ENCODE data around the gene ST6GALNAC6.

DNA sequence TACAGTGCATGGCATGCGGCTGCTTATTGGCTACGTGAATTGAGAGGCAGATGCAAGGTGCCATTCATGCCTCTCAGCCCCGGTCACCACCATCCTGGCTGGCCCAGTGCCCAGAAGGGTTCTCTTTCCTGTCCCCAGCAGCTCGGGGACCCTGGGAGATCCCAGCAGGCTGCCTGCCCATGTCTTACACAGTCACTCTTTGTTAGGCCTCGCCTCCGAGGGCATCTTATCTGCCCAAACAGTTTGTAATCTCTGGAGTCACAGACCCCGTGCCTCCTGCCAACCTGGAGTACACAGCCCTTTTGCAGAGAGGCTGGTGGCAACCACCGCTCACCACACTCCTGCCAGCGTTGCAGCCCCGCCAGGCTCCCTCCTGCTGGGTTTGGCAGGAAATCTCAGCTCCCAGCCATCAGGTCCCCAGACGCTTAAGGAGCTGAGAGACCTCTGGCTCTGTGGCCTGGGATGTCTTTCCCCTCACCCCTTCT is 14.9 kb downstream of the ST6GALNAC6 start:
- TF ChIP-seq, protein P1, sequence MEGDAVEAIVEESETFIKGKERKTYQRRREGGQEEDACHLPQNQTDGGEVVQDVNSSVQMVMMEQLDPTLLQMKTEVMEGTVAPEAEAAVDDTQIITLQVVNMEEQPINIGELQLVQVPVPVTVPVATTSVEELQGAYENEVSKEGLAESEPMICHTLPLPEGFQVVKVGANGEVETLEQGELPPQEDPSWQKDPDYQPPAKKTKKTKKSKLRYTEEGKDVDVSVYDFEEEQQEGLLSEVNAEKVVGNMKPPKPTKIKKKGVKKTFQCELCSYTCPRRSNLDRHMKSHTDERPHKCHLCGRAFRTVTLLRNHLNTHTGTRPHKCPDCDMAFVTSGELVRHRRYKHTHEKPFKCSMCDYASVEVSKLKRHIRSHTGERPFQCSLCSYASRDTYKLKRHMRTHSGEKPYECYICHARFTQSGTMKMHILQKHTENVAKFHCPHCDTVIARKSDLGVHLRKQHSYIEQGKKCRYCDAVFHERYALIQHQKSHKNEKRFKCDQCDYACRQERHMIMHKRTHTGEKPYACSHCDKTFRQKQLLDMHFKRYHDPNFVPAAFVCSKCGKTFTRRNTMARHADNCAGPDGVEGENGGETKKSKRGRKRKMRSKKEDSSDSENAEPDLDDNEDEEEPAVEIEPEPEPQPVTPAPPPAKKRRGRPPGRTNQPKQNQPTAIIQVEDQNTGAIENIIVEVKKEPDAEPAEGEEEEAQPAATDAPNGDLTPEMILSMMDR (IDR thresholded peaks at IDR 0.05; ENCODE audit: poor library complexity, severe bottlenecking): no peak
- TF ChIP-seq RAD21 (conservative IDR thresholded peaks at IDR 0.05): no peak

Data from neural cell (in vitro differentiated cells).